Measurements from ENCODE around the gene RPS15. TPM values are rescaled to one million over a fixed set of nuclear protein-coding genes. Genes with fewer than 3 reads are reported as not detected.

RPS15 gene
- total and polyA plus RNA-seq, 2 of the 13 experiments (the other 11 are each of a cell fraction or from before 2014, with no cell fraction given): 695 to 1,411 TPM

DNA sequence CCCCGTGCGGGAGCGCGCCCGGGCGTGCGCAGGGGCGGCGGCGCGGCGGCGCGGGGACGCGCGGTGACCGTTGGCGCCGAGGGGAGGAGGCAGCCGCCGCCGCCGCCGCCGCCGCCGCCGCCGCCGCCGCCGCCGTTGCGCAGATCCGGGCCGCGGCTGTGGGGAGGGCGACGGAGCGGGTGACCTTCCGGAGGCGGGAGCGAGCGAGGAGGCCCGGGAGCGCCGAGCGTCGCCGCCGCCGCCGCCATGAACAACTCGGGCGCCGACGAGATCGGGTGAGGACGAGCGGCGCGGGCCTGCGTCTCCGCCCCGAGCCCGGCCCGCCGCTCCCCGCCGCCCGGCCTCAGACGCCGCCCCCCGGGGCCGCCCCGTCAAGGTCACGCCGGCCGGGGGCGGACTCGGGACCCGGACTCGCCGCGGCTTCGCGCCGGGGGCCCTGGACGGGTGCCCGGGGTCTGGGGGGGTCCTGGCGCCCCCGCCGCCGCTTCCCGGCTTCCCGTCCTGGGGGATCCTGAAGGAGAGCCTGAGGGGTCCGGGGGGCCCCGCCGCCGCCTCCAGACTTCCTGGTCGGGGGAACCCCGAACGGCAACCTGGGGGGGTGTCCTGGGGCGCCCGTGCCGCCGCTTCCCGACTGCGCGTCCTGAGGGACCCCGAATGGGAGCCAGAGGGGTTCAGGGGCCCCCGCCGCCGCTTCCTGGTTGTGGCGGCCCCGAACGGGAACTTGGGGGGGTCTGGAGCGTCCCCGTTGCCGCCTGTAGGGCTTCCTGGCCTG lies 30.5 kb upstream of the RPS15 start, which contains the start of gene DAZAP1 (continued):
- TF ChIP-seq, protein P1, sequence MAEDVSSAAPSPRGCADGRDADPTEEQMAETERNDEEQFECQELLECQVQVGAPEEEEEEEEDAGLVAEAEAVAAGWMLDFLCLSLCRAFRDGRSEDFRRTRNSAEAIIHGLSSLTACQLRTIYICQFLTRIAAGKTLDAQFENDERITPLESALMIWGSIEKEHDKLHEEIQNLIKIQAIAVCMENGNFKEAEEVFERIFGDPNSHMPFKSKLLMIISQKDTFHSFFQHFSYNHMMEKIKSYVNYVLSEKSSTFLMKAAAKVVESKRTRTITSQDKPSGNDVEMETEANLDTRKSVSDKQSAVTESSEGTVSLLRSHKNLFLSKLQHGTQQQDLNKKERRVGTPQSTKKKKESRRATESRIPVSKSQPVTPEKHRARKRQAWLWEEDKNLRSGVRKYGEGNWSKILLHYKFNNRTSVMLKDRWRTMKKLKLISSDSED (CRISPR knock-in tag; IDR thresholded peaks at IDR 0.05): no peak
- TF ChIP-seq RFX5 (IDR thresholded peaks at IDR 0.05; ENCODE audit: low read depth, low read length): no peak
- TF ChIP-seq, protein P2, sequence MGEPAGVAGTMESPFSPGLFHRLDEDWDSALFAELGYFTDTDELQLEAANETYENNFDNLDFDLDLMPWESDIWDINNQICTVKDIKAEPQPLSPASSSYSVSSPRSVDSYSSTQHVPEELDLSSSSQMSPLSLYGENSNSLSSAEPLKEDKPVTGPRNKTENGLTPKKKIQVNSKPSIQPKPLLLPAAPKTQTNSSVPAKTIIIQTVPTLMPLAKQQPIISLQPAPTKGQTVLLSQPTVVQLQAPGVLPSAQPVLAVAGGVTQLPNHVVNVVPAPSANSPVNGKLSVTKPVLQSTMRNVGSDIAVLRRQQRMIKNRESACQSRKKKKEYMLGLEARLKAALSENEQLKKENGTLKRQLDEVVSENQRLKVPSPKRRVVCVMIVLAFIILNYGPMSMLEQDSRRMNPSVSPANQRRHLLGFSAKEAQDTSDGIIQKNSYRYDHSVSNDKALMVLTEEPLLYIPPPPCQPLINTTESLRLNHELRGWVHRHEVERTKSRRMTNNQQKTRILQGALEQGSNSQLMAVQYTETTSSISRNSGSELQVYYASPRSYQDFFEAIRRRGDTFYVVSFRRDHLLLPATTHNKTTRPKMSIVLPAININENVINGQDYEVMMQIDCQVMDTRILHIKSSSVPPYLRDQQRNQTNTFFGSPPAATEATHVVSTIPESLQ (CRISPR knock-in tag; conservative IDR thresholded peaks at IDR 0.05): no peak
- TF ChIP-seq ZNF136 (CRISPR knock-in tag; IDR thresholded peaks at IDR 0.05; ENCODE audit: low read depth): no peak
- TF ChIP-seq POLR2G (IDR thresholded peaks at IDR 0.05; ENCODE audit: low read depth, low read length): 0 out of 2 replicates have a peak, but pooled peaks have one; percentile 6
- no peak for TF ChIP-seq REPIN1 (CRISPR knock-in tag; IDR thresholded peaks at IDR 0.05; ENCODE audit: borderline replicate concordance, low read depth)
- TF ChIP-seq CBX5 (CRISPR knock-in tag; IDR thresholded peaks at IDR 0.05; ENCODE audit: borderline replicate concordance): no peak
- no peak for TF ChIP-seq PHF5A (CRISPR knock-in tag; IDR thresholded peaks at IDR 0.05; ENCODE audit: low read depth, unreplicated experiment)
- no peak for TF ChIP-seq THYN1 (CRISPR knock-in tag; IDR thresholded peaks at IDR 0.05; ENCODE audit: borderline replicate concordance, low read depth)
- TF ChIP-seq PHF8 (CRISPR knock-in tag; IDR thresholded peaks at IDR 0.05): peak; percentile 13; the same call in 1 of the 2 replicates
- TF ChIP-seq, protein P3, sequence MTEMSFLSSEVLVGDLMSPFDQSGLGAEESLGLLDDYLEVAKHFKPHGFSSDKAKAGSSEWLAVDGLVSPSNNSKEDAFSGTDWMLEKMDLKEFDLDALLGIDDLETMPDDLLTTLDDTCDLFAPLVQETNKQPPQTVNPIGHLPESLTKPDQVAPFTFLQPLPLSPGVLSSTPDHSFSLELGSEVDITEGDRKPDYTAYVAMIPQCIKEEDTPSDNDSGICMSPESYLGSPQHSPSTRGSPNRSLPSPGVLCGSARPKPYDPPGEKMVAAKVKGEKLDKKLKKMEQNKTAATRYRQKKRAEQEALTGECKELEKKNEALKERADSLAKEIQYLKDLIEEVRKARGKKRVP (CRISPR knock-in tag; IDR thresholded peaks at IDR 0.05): no peak
- TF ChIP-seq, protein P4, sequence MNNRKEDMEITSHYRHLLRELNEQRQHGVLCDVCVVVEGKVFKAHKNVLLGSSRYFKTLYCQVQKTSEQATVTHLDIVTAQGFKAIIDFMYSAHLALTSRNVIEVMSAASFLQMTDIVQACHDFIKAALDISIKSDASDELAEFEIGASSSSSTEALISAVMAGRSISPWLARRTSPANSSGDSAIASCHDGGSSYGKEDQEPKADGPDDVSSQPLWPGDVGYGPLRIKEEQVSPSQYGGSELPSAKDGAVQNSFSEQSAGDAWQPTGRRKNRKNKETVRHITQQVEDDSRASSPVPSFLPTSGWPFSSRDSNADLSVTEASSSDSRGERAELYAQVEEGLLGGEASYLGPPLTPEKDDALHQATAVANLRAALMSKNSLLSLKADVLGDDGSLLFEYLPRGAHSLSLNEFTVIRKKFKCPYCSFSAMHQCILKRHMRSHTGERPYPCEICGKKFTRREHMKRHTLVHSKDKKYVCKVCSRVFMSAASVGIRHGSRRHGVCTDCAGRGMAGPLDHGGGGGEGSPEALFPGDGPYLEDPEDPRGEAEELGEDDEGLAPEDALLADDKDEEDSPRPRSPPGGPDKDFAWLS (CRISPR knock-in tag; IDR thresholded peaks at IDR 0.05; ENCODE audit: borderline replicate concordance): no peak
- TF ChIP-seq, protein P5, sequence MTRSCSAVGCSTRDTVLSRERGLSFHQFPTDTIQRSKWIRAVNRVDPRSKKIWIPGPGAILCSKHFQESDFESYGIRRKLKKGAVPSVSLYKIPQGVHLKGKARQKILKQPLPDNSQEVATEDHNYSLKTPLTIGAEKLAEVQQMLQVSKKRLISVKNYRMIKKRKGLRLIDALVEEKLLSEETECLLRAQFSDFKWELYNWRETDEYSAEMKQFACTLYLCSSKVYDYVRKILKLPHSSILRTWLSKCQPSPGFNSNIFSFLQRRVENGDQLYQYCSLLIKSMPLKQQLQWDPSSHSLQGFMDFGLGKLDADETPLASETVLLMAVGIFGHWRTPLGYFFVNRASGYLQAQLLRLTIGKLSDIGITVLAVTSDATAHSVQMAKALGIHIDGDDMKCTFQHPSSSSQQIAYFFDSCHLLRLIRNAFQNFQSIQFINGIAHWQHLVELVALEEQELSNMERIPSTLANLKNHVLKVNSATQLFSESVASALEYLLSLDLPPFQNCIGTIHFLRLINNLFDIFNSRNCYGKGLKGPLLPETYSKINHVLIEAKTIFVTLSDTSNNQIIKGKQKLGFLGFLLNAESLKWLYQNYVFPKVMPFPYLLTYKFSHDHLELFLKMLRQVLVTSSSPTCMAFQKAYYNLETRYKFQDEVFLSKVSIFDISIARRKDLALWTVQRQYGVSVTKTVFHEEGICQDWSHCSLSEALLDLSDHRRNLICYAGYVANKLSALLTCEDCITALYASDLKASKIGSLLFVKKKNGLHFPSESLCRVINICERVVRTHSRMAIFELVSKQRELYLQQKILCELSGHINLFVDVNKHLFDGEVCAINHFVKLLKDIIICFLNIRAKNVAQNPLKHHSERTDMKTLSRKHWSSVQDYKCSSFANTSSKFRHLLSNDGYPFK (CRISPR knock-in tag; IDR thresholded peaks at IDR 0.05; ENCODE audit: borderline replicate concordance): no peak
- TF ChIP-seq, protein P6, sequence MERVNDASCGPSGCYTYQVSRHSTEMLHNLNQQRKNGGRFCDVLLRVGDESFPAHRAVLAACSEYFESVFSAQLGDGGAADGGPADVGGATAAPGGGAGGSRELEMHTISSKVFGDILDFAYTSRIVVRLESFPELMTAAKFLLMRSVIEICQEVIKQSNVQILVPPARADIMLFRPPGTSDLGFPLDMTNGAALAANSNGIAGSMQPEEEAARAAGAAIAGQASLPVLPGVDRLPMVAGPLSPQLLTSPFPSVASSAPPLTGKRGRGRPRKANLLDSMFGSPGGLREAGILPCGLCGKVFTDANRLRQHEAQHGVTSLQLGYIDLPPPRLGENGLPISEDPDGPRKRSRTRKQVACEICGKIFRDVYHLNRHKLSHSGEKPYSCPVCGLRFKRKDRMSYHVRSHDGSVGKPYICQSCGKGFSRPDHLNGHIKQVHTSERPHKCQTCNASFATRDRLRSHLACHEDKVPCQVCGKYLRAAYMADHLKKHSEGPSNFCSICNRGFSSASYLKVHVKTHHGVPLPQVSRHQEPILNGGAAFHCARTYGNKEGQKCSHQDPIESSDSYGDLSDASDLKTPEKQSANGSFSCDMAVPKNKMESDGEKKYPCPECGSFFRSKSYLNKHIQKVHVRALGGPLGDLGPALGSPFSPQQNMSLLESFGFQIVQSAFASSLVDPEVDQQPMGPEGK (CRISPR knock-in tag; IDR thresholded peaks at IDR 0.05): 0 out of 2 replicates have a peak, but pooled peaks have one; percentile 7
